Activated CD4-positive, alpha-beta T cell treated with anti-CD3 and anti-CD28 coated beads for 1 hour (primary cell): ENCODE data around the gene ABCC4.

Source experiments
- DNase-seq: peaks from one replicate; pipeline ENCODE4 v3.0.0-alpha.2; 2020

The ABCC4 gene

DNA sequence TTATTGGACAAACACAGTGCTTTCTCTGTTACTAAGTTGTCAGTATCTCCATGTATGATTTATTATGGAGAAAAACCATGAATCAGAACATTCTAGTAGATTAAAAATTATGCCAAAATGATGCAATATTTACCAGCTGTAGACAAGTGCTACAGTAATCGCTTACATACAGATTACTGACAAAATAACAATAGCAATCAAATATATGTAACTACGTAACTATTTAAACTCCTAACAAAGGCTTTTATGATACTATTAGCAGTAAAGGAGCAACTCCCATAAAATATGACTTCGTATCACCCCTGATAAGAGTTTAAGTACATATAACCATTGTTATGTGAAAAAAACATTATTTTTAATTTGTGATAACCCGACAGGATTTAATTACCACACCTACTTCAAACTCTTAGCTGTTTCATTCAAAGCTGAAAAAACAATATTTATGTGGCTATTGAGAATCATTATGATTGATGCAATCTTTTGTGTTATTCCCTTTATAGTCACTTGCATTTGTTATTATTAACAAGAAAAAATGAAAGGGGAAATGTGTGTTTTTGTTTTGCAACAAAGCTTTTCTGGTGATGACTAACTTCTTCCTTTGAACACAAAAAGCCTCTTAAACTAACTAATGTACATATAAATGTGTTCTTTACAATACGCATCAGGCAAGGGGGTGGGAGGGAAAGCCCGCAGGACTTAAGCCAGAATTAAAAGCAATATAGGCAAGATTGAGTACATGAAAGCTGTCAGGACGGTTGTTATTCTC, 147.4 kb downstream of the ABCC4 start:
- no peak for DNase-seq

DNA sequence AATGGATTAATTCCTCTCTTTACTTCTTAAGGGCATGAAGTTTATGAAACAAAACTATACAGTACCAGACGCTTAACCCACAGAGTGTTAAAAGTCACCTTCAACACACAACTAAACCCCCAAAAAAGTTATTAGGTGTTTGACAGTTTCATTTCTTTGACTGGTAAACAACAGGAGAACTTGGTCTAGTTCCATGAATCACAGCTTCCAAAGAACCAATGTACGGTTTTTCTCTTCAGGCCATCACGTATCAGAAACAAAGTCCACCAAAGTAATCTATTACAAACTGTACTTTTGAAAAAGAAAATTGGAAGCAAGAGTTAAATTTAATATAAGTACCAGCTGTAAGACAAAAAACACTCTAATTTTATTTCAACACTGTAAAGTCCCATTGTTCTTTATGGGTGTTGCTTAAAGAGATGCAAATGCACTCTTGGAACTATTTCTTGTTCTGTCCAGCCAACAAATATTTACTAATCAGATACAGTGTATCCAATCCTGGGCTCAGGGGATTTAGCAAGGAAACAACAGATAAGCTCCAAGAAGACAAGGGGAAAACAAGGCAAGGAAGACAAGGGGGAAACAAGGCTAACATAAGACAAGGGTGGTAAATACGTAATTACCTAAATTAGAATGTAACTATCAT, 149.2 kb downstream of the ABCC4 start:
- no peak for DNase-seq

DNA sequence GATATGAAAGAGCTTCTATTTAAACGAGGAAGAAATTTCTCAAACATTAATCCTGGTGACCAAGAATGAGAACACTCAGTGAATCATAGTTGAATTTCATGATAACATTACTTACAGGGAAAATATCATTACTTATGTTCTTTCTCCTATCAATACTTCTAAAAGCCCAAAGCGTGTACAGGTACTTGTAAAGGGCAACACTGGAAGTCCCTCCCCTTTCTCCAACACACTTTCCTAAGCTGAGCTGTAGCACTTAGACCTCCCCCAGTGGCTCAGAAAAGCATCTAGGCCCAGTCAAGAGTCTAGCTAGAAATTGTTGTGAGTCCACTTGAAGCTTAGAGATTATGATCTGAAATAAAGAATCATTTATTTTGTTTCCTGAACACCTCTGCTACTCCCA, 150.7 kb downstream of the ABCC4 start:
- DNase-seq = no peak

DNA sequence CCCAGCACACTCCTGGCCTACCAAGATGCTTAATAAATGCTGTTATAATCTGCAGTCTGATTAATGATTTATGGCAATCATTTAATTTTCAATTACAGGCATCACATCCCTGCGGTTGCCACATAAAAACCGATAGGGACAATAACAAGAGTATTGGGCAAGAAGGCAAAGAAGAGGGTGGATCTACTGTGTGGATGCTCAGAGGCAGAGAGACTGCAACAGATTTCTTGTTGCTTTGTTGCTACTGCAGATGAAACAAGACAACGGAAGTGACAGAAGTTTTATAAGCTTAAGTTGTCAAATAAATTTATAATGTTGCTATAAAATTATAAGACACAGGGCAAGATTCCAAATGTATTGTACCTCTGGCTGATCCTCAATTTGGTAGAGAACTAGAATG, 154.8 kb downstream of the ABCC4 start:
- DNase-seq = no peak

DNA sequence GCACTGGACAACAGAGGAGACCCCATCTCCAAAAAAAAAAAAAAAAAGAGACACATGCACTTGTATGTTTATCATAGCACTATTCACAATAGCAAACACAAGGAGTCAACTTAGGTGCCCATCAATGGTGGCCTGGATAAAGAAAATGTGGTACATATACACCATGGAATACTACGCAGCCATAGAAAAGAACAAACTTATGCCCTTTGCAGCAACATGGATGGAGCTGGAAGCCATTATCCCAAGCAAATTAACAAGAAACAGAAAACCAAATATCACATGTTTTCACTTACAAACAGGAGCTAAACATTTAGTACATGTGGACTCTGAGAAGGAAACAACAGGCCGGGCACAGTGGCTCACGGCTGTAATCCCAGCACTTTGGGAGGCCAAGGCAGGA, 155.7 kb downstream of the ABCC4 start:
- no peak for DNase-seq

DNA sequence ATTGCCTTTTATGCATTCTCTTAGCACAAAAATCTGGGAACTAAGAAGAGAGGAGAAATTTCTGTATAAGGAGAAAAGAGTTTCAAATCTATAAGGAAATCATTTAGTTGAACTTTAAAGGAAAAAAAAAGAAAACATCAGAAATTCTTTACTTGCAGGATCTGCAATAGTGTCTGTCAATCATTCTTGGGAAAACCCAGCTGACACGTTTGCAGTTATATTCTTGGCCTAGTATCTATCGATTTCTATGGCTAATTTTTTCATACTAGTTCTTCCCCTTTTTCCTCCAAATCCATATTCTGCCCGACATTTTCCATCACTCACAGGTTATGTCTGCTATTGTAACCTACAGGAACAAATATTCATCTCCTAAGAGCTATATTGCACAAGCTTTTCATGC, 160.7 kb downstream of the ABCC4 start:
- DNase-seq = no peak

DNA sequence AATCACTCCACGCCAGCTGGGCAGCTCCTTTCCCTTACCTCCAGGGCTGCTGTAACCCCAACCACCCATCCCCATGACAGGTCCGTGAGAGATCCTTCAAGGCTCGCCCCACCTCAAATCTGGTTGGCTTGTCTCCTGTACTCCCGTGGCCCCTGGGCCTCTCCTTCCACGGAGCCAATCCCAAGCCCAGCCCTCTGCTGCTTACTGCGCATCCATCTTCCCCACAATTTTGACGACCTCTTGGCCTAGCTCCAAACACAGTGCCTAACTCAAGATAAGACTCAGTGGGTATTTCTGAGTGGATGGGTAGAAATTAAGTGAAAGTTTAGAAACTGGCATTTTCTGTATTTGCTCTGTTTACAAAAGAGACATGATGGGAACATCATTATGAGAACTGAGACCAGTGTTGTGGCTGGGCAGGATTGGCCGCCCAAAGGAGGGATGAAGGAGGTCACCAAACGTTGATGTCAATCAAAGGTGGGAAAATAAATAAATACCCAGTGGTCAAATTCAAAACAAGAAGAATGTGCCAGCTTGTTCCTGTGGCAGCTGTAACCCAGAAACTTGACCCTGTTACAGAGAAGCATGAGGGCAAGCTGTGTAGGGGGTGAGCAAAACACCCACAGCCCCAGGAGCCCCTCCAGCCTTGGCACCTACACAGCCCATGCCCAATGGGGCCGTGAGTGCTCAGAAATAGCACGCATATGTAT, 162.2 kb downstream of the ABCC4 start:
- DNase-seq = no peak

DNA sequence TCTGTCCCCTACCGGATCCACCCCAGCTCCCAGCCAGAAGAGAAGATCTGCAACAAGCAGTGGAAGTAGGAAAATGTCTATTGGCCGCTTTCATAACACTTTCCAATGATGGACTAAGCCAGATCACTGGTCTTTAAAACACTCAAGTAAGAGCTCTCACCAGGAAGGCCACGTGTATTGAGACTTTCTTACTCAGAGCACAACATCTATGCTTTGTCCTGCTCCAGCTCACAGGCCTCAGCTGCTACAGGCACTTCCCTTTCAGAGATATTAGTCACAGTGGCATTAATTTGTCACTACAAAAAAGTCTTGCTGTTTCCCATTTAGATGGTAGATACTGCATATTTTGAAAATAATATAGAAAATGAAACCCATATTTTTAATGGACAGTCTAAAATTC, 164.2 kb downstream of the ABCC4 start:
- DNase-seq = no peak

DNA sequence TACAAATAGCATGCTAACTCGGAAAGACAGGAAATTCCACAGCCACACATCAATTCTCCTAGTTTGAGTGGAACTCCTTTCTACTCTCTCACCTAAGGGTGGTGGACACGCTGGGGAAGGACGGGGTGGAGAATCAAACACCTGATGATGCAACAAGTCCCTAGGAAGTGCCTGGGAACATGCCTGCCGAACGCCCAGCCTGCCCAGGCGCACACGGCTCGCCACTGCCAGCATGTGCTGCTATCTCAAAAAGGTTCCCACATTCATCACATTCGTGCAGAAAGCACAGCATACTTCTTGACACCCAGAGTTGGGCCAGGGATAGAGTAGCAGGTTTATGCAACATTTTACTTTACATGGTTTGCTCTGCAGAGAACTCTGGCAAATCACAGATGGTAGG, 164.6 kb downstream of the ABCC4 start:
- no peak for DNase-seq

DNA sequence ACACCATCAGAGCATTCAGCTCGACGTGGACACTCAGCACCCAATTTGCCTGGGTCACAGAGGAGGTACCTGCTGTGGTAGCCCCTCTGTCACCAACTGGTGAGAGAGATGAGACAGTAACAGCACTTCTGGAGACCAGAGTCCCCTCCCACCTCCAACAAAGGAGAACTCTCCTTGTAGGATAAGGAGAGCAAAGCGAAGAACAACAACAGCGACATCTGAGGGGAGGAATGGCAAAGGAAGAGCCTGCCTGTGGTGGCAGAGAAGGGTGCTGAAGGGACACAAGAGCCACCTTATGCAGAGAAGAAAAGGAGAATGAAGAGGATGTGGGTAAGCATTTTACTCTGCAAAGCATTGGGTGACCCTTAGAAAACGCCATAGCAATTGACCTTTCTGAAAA, 167.8 kb downstream of the ABCC4 start:
- DNase-seq = no peak

DNA sequence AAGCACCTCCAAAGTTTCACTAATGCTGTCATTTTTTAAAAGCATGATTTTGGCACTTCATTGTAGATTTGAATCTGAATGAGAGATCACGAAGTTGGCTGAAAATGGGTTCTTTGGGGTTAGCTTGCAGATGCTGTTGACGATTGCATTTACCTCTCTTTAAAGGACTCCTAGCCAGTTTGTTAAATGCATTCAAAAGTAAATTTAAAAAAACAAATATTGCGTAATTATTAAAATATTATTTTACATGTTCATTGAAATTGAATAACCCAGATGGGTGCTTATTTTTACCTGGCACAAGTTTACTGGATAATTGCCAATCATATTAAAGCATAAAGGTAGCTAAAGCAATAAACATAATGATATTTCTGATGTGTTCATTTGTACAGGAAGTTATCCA, 172.2 kb downstream of the ABCC4 start:
- DNase-seq = no peak

DNA sequence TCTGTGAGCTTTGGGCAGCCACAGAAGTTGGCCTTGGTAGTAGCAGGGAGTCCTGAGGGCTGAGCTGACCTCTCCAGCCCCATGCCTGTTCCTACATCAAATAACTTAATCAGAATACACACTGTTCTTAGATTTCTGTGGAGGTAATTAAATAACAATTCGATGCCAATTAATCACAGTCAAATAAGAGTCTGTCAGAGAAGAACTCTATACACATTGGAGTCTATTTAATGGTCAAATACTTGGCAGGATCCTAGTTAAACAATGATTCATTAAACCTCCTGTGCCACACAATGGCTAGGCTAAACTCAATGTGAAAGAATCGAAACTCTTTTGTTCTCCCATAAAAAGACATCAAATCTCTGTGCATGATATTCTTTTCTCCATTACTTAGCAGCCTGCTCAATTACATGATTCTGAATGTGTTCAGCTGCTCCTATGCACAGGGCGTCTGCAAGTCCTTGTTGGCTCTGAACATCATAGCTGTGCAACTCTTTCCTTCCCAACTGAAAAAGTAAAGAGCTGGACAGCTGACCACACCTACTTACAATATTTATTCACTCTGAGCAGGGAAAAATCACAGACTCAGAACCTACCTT, 173.1 kb downstream of the ABCC4 start:
- no peak for DNase-seq

DNA sequence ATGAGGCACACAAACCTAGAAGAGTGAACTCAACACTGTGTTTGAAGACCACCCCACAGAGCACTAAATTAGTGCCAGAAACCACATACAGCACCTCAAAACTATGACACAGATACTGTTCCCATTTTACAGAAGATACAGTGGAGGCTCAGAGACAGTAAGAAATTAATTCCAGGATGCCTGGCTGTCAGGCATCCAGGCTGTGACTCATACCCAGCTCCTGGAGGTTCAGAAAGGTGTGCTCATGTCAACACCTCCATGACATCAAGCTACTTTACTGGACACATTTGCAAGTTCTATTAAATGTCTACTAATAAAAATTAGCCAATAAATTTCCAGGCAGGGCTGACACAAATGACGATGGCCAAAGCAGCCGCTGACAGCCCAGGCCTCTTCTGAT, 176.3 kb downstream of the ABCC4 start:
- DNase-seq = no peak

DNA sequence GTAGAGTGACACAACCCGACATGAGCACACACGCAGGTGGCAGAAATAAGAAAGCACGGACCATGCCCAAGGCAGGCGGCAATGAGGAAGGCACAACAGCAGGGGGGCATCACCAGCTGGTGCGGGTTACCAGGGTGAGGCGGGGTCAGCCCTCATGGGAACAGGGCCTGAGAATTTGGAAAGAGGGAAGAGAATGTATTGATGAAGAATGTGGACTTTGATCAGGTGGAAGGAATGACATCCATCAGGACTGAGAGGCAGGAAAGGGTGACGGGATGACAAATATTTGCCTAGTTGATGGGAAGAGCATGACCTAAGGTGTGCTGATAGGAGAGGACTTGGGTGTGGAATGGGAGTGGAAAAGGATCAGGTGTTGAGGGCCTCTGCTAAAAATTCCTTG, 177.5 kb downstream of the ABCC4 start:
- no peak for DNase-seq

DNA sequence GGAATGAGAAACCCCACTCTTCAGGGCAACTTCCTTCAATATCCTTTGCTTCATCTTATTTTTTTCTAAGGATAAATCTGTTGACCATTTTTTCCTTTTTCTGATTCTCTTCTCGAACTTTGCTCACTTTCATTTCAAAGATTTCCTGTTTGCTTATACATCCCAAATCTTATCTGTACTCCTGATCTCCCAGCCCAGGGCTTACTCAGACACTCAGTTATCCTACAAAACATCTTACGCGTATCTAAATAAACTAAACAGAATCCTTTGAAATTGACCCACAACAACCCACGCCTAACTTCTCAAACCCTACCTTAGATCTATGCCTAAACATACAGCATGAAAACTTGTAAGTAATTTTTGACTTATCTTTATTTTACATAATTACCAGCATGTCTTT, 179.2 kb downstream of the ABCC4 start:
- no peak for DNase-seq

DNA sequence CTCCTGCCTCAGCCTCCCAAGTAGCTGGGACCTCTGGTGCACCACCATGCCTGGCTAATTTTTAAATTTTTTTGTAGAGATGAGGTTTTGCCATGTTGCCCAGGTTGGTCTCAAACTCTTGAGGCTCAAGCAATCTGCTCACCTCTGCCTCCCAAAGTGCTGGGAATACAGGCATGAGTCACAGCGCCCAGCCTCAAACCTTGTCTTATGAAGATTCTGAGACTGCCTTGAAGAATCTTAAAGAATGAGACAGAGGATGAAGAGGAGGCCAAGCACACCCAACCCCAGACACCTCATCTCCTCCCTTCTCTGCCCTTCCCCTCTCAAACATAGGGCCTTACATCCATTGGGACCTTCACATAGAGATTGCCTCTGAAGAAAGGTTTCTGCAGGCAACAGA, 179.7 kb downstream of the ABCC4 start:
- no peak for DNase-seq

DNA sequence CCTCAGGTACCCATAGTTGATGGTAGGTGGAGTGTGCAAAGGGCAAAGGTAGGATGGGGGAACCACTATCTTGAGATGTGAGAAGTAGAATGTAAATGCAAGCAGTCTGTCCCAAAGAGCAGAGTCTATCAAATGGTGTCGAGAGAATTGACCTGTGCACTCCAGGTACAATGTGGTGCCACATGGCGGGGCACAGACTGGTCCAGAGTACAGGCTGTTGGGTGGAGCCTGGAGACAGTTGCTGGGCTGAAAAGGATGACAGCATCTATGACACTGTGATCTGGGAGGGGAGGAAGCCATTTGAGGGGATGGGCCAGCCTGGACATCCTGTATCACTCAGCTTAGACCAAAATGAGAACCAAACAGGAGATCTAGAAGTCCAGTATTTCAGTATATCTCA, 180.6 kb downstream of the ABCC4 start:
- DNase-seq = no peak

DNA sequence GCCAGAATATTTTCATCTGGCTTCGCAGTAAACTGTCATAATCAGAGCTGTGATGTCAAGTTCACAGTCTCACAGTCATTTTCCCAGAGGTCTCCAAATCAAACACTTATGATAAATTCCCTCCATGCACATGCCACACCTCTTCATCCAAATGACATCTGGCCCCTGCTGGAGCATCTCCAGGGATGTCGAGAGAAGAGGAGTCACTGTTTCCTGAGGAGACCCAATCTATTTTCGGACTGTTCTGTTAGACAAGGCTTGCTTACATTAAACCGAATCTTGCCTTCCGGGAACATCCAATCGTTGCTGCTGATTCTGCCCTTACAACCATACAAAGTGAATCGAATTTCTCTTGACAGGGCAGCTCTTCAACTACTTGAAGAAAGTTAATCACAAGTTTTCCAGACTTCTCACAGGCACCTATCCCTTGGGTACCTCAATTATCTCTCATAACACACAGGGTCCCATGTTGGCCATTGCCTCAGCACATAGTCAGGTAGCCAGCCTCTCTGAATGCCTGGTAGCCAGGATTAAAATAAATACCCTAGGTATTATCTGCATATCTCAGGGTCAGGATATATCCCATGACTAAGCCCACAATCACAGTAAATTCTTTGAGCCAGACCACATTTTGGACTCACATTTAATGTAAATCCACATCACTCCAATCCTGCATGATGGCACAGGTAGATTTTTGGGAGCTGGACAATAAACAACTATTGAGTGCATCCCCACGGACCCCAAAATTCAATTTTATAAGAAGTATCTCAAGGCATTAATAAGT, 182.5 kb downstream of the ABCC4 start:
- no peak for DNase-seq

DNA sequence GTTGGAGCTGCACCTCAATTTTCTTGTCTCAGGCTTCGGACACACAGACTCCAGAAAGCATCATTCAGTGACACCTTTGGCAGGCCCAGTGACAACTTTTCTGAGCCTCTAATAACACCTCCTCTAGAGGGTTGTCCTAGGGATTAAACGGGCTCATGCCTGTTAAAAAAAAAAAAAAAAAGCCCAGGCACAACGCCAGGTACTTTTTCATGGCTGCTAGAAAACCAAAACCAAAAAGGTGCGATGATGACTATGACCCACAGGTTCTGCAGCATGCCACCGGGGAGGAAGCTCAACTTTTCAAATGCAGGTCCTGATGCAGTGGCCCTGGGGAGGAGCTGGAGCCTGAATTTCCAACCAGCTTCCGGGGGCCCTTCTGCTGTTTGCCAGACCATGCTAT, 184.2 kb downstream of the ABCC4 start:
- no peak for DNase-seq

DNA sequence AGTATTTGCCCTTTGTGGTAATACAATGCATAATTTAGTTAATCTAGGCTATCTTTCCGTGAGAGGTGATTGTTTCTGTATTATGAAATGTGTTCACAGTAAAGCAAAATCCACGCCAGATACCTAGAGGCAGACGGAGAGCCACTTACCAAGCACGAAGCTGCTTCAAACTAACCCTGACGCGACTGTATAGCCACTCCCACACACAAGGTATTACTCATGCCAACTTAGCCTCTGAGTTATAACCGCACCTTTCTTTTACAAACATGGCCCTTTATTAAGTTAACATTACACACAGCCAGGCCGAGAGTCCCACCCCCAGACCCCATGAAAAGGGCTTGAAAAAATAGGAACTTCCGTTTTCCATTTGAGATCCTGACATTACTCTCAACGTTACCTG, 185.7 kb downstream of the ABCC4 start:
- DNase-seq = no peak

DNA sequence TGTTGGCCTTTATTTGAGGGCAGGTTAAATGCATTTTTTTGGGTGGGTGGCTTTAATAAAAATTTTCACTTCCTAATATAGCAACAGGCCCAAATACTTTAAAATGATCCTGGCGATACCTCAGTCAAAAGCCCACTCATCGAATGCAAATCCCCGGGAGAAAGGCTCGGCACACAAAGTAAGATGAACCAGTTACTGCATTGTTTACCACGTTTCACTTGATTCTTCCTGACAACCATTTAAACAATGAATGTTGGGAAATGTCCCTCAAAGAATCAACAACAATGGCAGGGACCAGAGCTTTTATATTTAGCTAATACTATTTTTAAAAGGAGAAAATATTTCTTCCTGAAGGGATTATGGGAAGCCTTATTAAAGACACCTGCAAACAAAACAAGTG, 187.7 kb downstream of the ABCC4 start:
- no peak for DNase-seq

DNA sequence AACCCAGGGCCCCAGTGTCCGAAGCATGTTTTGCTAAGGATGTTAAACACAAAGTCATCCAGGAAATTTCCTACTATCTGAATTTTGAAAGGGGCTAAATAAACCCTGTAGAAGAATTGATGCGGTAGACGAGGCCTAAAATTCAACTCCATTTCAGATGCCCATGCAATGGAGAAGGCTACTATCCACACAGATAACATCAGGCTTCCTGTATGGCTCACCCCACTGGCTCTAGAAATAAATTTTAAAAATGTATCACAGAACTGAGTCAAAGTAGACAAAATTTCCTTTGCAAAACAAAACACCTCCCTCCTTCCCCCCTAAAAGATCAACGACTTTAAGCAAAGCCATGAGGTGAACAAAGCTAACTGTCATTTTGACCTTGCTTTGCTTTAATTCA, 188.4 kb downstream of the ABCC4 start:
- no peak for DNase-seq

DNA sequence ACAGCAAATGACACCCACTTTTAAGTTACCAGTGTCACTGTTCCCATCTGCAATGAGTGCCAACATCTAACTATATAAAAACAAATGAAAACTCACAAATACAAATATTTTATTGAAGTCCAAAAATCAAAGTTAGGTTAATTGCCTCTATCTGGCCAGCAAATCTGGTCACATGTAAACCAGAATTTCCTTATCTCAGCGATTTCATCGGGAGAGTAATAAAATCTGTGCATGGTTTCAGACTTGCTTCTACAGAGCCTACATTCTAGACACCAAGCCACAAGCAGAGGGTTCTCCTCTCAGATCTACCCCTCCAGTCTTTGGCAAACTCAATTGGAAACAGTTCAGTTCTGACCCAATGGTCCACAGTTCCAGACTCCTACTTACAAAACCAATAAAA, 189.6 kb downstream of the ABCC4 start:
- DNase-seq = no peak
